Activated naive CD8-positive, alpha-beta T cell treated with anti-CD3 and anti-CD28 coated beads, Interleukin-2, amount 50 U/mL, for 24 hours (primary cell): Measurements from ENCODE around the gene CYP4V2.

Experiments used
- ATAC-seq: fragments of 150-1000 bp; cut with Tn5 transposase; one replicate; pipeline ENCODE4 v1.10.0; 2021
- DNase-seq: peaks from one replicate; pipeline ENCODE4 v3.0.0; 2021
- H3K27ac Mint-ChIP-seq: one replicate; pipeline ENCODE4 v1.8.0; 2021; ENCODE audit warnings: mild to moderate bottlenecking, mixed read lengths
- H3K27me3 Mint-ChIP-seq: one replicate; pipeline ENCODE4 v1.8.0; 2021; ENCODE audit warnings: mixed read lengths
- H3K36me3 Mint-ChIP-seq: one replicate; pipeline ENCODE4 v1.8.0; 2021; ENCODE audit warnings: low read depth, mixed read lengths
- H3K4me1 Mint-ChIP-seq: one replicate; pipeline ENCODE4 v1.8.0; 2021; ENCODE audit warnings: mixed read lengths
- H3K4me3 Mint-ChIP-seq: one replicate; pipeline ENCODE4 v1.8.0; 2021; ENCODE audit warnings: mild to moderate bottlenecking, moderate library complexity, mixed read lengths
- H3K9me3 Mint-ChIP-seq: one replicate; pipeline ENCODE4 v1.8.0; 2021; ENCODE audit warnings: mixed read lengths

CYP4V2 gene

DNA sequence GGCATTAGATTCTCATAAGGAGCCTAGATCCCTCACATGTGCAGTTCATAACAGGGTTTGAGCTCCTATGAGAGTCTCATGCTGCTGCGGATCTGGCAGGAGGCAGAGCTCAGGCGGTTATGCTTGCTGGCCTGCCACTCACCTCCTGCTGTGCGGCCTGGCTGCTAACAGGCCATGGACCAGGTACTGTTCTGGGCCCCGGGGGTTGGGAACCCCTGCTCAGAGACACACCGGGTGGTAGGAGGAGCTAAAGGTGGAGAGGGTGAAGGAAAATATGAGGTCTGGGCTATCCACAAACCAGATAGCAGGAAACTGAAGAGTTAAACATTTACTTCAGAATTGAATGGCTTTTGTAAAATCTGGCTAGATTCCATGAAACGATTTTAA lies 68.7 kb downstream of the CYP4V2 start:
- DNase-seq (no peak), ATAC-seq (no peak)
- no peaks in the 10 kb centered on the region for H3K4me1 Mint-ChIP-seq
- H3K4me3 Mint-ChIP-seq = no peak overlapping the region
- no peak overlapping the region for H3K27ac Mint-ChIP-seq
- no peaks in the 10 kb centered on the region for H3K36me3 Mint-ChIP-seq
- no peaks in the 10 kb centered on the region for H3K9me3 Mint-ChIP-seq
- H3K27me3 Mint-ChIP-seq = peaks cover 2% of the 10 kb centered on the region
